Activated T-helper 1 cell treated with anti-CD3 and anti-CD28 coated beads, Interleukin-2, amount 50 U/mL, for 16 hours (primary cell): ENCODE results near the gene STAG1.
"Not testable (repeated sequence)": the region's sequence is repeated elsewhere in the genome, so short reads cannot be mapped to it uniquely, and the experiment has no call there.

Experiments
- DNase-seq, 2 donors: peaks; one replicate each; pipeline ENCODE4 v3.0.0-alpha.2; 2020; ENCODE audit warnings: low read depth in 1 of 2, low spot score in 1 of 2

The STAG1 gene

DNA sequence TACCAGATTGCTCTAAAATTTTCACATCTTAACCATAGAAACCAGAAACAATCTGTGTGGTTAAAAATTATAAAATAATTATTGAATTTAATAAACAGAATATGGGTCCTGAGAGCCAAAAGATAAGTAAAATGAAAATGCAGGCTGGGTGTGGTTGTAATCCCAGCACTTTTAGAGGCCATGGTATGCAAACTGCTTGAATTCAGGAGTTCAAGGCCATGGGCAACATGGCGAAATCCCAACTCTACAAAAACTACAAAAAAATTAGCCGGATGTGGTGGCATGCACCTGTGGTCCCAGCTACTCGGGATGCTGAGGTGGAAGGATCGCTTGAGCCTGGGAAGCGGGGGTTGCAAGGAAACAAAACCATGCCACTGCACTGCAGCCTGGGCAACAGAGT lies 236.1 kb downstream of the STAG1 start:
- no peak for DNase-seq

DNA sequence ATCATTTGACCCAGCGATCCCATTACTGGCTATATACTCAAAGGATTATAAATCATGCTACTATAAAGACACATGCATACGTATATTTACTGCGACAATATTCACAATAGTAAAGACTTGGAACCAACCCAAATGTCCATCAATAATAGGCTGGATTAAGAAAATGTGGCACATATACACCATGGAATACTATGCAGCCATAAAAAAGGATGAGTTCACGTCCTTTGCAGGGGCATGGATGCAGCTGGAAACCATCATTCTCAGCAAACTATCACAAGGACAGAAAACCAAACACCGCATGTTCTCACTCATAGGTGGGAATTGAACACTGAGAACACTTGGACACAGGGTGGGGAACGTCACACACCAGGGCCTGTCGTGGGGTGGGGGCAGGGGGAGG lies 237.6 kb downstream of the STAG1 start:
- not testable (repeated sequence) for DNase-seq

DNA sequence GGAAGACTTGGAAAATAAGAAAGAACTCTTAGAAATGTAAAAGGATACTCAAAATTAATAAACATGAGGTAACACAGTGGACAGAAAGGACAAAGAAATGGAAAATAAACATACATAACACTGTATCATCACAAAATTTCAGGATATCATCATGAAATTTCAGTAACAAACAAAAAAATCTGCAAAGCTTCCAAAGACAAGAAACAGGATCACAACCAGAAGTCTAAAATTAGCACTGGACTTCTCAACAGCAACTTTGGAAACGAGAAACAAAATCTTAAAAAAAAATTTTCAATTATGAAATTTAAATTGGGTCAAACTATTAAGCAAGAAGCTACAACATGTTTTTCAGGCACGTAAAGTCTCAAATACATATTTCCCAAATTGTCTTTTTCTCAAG lies 238.8 kb downstream of the STAG1 start:
- DNase-seq, result no peak

DNA sequence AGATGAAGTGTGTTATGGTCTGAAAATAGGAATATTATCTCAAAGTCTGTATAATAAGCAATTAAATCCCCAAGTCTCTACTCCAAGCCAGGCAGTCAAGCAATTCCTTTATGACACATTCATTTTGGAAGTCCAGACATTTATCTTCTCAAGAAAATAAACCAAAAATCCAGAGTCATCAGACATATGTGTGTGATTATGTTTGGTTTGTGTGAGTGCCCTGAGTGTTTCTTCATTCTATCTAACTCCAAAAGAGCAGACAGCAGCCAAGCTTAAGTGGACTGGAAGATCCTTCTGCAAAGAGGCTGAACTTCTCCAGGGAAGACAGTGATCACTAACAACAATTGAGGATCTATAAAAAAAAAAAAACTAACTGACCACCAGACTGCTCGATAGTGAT lies 239.8 kb downstream of the STAG1 start:
- no peak for DNase-seq

DNA sequence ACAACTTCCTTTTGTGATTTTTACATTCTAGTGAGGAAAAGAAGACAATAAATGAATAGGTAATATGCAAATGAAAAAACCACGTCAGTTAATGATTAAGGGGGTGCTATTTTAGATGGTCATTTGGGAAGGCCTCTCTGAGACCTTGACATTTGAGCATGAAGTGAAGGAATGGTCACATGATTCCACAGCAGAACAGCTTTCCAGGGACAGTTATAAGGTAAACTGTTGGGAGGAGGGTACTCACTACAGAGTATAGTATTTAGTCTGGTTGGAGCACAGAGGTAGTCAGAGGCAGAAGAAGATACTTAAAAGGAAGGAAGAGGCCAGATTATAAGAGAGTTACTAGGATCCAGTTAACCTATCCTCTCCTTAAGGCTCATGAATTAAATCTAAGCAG lies 246.5 kb downstream of the STAG1 start:
- no peak for DNase-seq

DNA sequence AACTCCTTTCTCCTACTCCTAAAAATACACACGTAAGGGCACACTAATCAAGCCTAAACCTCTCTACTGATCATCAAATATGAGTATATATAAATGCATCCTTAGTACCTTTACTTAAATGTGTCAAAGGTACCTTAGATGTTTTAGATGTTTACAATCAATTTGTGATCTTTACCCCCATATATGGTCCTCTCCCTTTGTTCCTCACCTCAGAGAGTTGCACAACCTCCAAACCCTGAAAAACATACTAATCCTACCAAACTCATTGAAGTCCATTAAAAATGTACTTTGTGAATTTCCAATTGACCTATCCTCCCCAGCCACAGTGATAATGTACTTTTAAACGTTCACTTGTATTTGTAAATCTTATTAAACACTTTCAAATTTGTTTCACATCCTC lies 249.1 kb downstream of the STAG1 start:
- DNase-seq, result no peak

DNA sequence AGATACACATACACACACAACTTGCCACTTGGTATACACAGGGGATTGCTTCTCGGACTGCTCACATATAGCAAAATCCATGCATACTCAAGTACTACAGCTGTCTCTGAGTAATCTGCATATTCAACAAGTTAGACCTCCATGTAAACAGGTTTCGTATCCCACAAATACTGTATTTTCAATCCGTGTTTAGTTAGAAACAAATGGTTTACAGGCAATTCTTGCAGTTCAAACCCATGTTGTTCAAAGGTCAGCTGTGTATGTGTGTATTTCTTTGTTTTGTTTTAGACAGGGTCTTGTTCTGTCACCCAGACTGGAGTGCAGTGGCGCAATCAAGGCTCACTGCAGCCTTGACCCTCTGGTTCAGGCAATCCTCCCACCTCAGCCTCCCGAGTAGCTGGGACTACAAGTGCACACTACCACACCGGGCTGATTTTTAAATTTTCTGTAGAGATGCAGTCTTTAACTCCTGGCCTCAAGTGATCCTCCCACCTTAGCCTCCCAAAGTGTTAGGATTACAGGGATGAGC lies 253.2 kb downstream of the STAG1 start:
- no peak for DNase-seq

DNA sequence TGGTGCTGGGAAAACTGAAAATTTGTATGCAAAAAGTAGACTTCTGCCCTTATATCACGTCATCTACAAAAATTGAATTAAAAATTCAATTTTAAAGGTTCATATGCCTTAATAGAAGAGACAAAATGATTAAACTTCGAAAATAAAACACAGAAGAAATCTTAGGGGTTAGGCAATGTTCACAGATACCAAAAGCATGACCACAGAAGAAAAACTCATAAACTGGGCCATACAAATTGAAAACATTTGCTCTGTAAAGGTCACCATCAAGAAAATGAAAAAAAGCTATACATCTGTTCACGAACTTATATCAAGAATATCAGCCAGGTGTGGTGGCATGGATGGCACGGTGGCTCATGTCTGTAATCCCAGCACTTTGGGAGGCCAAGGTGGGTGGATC lies 257.0 kb downstream of the STAG1 start:
- no peak for DNase-seq

DNA sequence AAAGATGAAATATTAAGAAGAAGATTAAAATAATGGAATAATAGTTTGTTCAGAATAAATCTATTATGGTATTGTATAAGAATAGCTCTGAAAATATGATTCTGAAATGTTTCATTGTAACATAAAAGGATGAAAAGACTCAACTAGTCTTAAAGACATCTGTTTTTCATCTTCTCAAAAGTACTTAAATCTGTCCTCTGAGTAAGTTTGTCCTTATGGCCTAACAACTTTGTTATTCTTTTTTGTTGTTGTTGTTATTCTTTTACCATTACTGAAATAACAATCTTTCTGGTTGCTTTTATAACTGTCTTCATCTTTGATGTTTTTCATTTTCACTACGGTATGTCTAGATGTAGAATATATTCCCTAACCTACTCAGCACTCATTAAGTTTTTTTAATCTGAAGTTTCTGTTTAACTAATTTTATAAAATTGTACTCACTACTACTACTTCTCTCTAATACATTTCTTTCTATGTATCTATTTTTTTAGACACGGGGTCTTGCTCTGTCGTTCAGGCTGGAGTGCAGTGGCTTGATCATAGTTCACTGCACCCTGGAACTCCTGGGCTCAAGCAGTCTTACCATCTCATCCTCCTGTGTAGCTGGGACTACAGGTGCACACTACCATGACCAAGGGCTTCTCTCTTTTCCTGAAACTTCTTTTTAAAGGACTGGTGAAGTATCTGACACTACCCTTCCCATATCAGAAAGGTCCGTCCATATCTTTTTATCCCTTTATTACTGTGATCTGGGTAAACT lies 261.4 kb downstream of the STAG1 start:
- no peak for DNase-seq

DNA sequence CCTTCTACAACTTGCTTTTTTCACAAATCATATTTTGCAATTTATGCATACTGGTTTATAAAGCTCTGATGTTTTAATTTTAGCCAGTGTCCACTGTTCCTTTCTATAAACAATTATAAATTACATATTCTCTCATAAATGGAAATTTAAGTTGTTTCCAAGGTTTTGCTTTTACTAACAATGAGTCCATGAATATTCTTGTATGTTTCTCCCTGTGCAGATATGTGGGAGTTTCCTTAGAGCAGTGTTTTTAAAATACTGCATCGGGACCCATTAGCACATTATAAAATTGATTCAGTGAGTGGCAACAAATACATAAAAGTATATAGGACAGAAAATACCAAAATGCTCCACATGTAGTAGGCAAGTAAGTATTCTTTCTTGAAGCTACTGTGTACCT lies 266.4 kb downstream of the STAG1 start:
- DNase-seq, result no peak

DNA sequence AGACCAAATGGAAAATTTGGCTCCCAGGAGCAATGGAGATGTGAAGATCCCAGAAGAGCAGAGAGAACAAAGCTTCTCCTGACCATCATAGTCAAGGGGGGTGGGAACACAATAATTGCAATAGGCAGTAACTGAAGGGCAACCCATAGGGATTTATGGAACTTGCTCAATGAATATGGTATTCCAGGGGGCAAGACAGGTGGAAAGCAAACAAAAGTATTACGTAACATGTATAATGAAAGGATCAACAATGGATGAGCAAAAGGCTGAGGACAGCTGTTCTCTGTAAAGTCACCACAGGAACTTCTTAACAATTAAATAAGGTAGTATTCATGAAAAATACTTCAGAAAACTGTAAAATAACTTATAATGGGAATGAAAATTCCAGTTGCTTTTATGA lies 275.9 kb downstream of the STAG1 start:
- no peak for DNase-seq

DNA sequence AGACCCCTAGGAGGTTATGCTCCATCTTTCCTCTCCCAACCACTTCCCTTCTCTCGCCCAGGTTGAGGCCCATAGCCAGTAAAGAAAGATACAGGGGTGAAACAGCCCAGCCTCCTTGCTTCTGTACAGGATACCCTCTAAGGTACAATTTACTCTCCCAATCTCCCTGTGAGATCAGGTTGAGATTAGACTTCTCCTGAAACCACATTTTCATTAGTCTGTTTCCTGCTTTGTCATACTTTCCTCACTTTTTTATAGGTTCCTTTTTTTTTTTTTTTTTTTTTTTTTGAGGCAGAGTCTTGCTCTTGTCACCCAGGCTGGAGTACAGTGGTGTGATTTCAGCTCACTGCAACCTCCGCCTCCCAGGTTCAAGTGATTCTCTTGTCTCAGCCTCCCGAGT lies 277.3 kb downstream of the STAG1 start:
- DNase-seq, result not testable (repeated sequence)

DNA sequence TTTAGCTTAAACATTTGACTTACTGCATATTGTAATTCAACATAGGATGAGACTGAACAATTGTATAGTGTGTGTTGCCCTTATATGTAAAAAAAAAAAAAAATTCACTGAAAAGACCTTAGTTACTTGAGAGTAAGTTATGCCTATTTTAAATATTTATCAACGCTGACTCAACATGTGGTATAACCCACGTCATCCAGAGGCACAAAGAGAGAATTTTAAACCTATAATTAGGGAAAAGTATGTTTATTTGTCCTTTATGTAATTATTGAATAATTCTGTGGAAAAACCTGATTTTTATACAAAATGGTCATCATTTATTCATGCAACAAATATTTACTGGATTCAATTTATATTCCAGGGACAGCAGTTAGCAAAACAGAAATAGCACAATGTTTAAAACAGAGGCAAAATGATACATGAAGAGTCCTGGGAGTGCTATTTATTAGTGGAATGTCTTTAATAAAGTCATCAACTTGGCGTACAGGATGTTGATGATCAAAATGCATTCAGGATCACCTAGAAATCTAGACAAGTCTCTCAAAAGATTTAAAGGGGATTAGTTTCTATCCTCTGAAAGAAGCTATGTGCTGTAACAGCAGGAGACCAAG lies 278.4 kb downstream of the STAG1 start:
- no peak for DNase-seq

DNA sequence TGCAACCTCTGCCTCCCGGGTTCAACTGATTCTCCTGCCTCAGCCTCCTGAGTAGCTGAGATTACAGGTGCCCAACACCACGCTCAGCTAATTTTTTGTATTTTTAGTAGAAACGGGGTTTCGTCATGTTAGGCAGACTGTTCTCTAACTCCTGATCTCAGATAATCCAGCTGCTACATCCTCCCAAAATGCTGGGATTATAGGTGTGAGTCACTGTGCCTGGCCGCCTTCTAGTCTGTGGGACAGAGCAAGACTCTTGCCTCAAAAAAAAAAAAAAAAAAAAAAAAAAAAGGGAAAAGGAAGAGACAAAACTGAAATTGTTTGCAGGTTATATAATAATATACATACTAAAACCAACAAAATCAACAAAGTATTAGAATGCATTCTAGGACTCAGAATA lies 286.9 kb downstream of the STAG1 start:
- DNase-seq, result no peak

DNA sequence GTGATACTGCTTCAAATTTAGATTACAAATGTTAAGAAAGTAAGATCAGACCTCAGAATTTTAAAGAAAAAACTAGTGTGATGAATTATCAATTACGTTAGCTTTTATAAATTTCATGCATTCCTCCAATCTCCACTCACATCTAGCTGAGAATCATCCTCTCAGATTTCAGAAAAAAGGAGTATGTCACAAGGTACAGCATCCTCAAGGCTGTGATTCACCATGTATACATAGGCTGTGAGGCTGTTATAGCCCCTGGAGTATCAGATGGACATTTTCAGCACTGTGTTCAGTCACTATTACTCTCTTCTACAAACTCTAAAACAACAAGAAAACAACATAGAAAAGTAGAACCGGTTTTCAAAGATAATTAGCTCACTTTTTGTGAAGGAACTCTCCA lies 287.7 kb downstream of the STAG1 start:
- no peak for DNase-seq

DNA sequence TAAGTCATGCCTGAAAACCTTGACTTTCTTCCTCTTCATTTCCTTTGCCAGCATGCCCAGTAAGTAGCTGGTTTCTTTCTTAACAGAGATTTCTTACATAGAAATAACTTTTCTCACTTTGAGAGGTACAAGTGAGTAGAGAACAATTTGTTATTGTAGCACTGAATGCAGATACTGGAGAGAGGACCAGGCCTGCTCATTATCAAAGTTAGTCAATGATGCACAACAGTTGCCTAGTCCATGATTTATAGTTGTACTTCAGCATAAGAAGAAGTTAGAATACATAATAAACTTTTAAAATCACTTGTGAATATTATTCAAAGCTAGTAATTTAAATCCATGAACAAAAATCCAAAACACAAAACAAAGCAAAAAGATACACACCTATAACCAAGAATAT lies 289.0 kb downstream of the STAG1 start:
- DNase-seq, result no peak

DNA sequence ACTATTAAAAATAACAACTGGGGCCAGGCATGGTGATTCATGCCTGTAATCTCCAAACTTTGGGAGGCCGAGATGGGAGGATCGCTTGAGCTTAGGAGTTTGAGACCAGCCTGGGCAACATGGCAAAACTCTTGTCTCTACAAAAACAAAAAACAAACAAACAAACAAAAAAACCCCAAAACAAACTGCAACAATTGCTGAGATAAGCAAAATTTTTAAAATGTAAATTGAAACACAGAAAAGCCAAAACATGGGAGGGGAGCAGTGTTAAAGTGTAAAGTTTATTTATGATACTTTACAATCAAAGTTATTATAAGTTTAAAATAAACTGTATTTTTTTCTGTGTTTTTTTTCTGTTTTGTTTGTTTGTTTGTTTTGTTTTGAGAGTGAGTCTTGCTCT lies 294.4 kb downstream of the STAG1 start:
- DNase-seq, result no peak

DNA sequence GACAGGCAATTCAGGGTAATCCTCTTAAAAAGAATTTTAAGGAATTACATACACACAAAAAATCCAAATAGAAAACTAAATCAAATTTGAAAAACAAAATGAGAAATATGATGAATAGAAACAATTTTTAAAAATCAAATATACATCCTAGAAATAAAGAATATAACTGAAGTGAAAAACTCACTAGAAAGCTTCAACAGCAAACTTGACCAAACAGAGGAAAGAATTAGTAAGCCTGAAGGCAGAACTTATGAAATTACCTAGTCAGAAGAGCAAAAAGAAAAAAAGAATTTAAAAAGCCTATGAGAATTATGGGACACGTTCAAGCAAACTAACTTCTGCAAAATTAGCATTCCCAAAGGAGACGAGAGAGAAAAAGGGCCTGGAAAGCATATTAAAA lies 296.0 kb downstream of the STAG1 start:
- no peak for DNase-seq

DNA sequence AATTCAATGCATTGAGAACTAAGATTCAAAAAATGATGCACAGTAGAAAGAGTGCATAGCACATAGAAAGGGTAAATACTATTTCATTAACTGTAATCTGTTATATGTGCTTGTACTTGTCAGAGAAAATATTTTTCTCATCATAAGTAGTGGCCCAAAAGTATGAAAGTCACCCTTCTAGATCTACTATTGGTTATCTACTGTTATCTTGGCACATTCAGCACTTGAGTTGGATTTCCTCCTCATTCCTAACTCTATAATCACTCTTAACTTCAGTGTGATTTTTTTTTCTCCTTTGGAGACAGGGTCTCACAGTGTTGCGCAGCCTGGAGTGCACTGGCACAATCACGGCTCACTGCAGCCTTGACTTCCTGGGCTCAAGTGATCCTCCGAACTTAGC lies 307.6 kb downstream of the STAG1 start:
- no peak for DNase-seq

DNA sequence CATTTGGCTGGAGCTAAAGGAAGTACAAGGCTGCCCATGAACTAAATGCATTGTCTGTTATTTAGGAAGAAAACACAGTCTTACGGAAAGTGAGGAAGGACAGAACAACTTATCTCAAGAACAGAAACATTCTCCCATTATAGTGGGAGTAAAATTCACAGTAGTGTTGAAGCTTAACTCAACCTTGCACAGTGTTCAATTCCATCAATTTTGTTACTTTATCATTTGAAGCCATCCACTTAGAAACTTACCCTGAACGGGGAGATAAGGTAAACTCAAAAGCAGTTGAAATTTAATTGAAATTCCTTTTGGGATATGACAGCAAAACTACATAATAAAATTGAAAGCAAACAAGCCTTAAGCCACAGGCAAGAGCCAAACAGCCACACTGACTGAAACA lies 315.1 kb downstream of the STAG1 start:
- no peak for DNase-seq

DNA sequence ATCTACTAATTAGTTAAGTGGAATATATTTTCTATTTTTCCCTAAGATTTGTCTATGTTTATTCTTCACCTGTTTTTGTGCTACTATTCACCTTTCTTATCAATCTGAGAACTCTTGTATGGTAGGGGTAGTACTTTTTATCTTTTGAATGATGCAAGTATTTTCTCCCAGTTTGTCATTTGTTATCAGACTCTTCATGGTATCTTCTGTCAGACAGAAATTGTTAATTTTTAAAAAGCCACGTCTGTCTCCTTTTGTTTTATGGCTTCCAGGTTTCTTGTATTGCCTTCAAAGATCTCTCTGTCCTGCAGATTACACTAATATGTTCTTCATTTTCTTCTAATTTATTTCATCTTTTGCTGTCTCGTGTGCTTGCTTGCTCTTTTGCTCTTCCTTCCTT lies 317.7 kb downstream of the STAG1 start:
- no peak for DNase-seq

DNA sequence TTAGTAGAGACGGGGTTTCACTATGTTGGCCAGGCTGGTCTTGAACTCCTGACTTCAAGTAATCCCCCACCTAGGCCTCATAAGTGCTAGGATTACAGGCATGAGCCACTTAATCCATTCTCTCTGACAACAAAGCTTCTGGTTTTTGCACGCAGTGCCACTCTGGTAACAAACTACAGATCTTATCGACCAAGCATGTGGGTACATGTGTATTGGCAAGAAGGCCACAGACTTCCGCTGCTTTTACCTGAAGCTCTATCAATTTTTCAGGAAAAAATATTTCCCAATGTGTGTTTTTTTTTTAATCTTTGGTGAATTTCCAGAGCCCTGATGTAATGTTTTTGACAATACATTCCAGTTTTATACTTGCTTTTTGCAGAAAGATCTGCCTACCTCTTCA lies 319.5 kb downstream of the STAG1 start:
- no peak for DNase-seq

DNA sequence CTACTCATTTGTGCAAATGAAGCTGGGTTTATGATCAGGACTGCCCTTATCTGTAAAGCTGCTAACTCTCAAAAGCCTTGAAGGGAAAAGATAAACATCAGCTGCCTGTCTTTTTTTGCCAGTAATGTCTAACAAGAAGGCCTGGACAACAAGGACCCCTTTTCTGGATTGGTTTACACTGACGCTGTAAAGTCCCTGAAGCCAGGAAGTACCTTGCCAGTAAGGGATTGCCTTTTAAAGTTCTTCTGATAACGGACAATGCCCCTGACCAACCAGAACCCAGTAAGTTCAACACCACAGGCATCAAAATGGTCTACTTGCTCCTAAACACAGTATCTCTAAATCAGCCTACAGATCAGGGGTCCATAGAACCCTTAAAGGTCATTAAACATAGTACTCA lies 324.0 kb downstream of the STAG1 start:
- no peak for DNase-seq
